B cell (primary cell): Measurements from ENCODE around the gene CCDC192.

Source experiments
- CTCF ChIP-seq: fragments of 200-600 bp; IDR thresholded peaks from one replicate; pipeline ENCODE4 v1.8.0; 2022; ENCODE audit warnings: antibody characterized with exemption, mild to moderate bottlenecking
- EZH2 ChIP-seq: IDR thresholded peaks from 2 replicates; pipeline ENCODE4 v1.6.1; 2012; ENCODE audit warnings: borderline replicate concordance, low read depth, mild to moderate bottlenecking, moderate library complexity, low read length; ENCODE audit not compliant: insufficient read depth, poor library complexity, severe bottlenecking

- no peak for TF ChIP-seq CTCF
- TF ChIP-seq EZH2 = no peak
Measured at GRCh38 chr5:127840809-127841208, 137.6 kb downstream of the CCDC192 start.
